Thyroid gland (tissue), 4 donors: ENCODE data around the gene INTS1.

Experiments
- CTCF ChIP-seq, 6 experiments: fragments of 200-600 bp in 3 of 6; fragments of 450-650 bp in 3 of 6; sonication (generic) in 3 of 6; IDR thresholded peaks; one replicate each; pipeline ENCODE4 v1.5.1; 2016 to 2019; ENCODE audit warnings: antibody characterized with exemption in 6 of 6, mild to moderate bottlenecking in 2 of 6, inconsistent platforms in 1 of 6, moderate library complexity in 1 of 6
- POLR2A ChIP-seq, 2 donors: fragments of 450-650 bp; IDR thresholded peaks; one replicate each; pipeline ENCODE4 v1.6.1; 2017; ENCODE audit warnings: antibody characterized with exemption in 2 of 2, mild to moderate bottlenecking in 2 of 2, moderate library complexity in 1 of 2

GRCh38 chr7:1423264-1423811, 80.9 kb downstream of the INTS1 start:
- TF ChIP-seq CTCF (IDR thresholded peaks at IDR 0.05) (no peak), POLR2A (IDR thresholded peaks at IDR 0.05) (no peak)
